Raji (cell line): ENCODE data around the gene RDX.

ENCODE experiments used
- POLR2A ChIP-seq: IDR thresholded peaks from 2 replicates; pipeline ENCODE4 v1.6.1; 2011; ENCODE audit warnings: low read depth, low read length, control low read depth; ENCODE audit not compliant: insufficient read depth

RDX gene

DNA sequence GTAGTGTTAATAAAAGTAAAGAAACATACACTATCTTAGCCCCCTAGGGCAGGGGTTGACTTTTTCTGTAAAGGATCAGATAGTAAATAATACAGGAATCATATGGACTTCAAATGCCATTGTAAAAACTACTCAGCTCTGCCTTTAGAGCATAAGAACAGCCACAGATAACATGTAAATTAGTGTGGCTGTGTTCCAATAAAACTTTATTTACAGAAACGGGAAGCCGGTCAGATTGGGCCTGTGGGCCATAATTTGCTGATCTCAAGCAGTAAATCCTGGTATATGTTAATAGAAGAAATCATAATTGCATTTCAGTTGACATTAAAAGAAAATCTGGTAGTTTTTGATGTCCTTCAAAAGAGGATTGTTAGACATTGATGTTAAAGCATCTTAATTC lies 126.7 kb downstream of the RDX start:
- no peak for TF ChIP-seq POLR2A

GRCh38 chr11:110168033-110168803 lies 128.2 kb downstream of the RDX start:
- TF ChIP-seq POLR2A = no peak

- no peak for TF ChIP-seq POLR2A
These were observed 131.1 kb downstream of the RDX start for GRCh38 chr11:110165039-110165925.

GRCh38 chr11:110162216-110162615 lies 134.2 kb downstream of the RDX start:
- no peak for TF ChIP-seq POLR2A

DNA sequence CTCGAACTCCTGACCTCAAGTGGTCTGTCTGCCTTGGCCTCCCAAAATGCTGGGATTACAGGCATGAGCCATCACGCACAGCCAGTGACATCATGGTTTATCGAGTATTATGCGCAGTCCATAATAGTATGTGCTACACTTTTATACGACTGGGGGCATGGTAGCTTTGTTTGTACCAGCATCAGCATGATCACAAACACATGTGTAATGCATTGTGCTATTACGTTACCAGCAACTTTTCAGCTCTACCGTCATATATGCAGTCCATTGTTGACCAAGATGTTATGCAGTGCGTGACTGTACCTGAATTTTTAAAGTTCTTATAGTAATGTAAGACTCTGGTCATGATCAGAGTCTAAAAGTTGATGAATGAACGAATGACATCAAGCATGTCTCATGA lies 135.4 kb downstream of the RDX start:
- TF ChIP-seq POLR2A = no peak

DNA sequence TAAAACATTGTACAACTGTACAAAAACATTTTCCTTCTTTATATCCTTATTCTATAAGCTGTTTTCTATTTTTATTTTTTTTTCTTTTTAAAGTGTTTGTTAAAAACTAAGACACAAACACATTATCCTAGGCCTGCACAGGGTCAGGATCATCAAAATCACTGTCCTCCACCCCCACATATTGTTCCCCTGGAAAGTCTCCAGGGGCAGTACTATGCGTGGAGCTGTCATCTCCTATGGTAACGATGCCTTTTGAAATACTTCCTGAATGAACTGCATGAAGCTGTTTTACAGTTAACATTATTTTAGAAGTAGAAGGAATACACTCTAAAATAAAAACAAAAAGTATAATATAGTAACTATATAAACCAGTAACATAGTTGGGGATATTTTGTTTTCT lies 136.0 kb downstream of the RDX start:
- no peak for TF ChIP-seq POLR2A

GRCh38 chr11:110160016-110160415 lies 136.4 kb downstream of the RDX start:
- no peak for TF ChIP-seq POLR2A

- TF ChIP-seq POLR2A = no peak
These were observed 136.9 kb downstream of the RDX start for GRCh38 chr11:110159476-110159875.

GRCh38 chr11:110158317-110159200 lies 137.9 kb downstream of the RDX start:
- TF ChIP-seq POLR2A = no peak

DNA sequence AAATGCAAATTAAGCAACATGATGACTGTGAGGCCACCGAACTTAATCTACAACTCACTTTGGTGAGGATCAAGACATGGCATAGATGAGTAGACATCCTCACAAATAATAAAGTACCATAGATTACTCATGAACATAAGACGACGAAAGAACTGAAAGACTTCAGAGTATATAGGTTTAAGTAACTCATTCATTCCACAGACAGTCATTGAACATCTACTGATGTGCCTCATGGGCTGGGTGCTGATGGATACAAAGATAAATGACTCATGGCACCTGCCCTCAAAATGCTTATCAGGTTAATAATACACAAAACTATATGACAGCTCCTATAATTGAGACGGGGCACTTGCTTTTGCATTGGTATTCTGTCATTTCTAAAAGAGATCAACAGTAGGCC lies 139.9 kb downstream of the RDX start:
- no peak for TF ChIP-seq POLR2A

GRCh38 chr11:110153474-110153873 lies 142.9 kb downstream of the RDX start:
- TF ChIP-seq POLR2A = no peak

GRCh38 chr11:110152199-110152598 lies 144.2 kb downstream of the RDX start:
- TF ChIP-seq POLR2A = no peak

- no peak for TF ChIP-seq POLR2A
These were observed 147.4 kb downstream of the RDX start for GRCh38 chr11:110148775-110149744.
